Measurements from ENCODE around the gene TDRD1.
"Not testable (repeated sequence)": the region's sequence is repeated elsewhere in the genome, so short reads cannot be mapped to it uniquely, and the experiment has no call there.

TDRD1 gene, protein sequence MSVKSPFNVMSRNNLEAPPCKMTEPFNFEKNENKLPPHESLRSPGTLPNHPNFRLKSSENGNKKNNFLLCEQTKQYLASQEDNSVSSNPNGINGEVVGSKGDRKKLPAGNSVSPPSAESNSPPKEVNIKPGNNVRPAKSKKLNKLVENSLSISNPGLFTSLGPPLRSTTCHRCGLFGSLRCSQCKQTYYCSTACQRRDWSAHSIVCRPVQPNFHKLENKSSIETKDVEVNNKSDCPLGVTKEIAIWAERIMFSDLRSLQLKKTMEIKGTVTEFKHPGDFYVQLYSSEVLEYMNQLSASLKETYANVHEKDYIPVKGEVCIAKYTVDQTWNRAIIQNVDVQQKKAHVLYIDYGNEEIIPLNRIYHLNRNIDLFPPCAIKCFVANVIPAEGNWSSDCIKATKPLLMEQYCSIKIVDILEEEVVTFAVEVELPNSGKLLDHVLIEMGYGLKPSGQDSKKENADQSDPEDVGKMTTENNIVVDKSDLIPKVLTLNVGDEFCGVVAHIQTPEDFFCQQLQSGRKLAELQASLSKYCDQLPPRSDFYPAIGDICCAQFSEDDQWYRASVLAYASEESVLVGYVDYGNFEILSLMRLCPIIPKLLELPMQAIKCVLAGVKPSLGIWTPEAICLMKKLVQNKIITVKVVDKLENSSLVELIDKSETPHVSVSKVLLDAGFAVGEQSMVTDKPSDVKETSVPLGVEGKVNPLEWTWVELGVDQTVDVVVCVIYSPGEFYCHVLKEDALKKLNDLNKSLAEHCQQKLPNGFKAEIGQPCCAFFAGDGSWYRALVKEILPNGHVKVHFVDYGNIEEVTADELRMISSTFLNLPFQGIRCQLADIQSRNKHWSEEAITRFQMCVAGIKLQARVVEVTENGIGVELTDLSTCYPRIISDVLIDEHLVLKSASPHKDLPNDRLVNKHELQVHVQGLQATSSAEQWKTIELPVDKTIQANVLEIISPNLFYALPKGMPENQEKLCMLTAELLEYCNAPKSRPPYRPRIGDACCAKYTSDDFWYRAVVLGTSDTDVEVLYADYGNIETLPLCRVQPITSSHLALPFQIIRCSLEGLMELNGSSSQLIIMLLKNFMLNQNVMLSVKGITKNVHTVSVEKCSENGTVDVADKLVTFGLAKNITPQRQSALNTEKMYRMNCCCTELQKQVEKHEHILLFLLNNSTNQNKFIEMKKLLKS

DNA sequence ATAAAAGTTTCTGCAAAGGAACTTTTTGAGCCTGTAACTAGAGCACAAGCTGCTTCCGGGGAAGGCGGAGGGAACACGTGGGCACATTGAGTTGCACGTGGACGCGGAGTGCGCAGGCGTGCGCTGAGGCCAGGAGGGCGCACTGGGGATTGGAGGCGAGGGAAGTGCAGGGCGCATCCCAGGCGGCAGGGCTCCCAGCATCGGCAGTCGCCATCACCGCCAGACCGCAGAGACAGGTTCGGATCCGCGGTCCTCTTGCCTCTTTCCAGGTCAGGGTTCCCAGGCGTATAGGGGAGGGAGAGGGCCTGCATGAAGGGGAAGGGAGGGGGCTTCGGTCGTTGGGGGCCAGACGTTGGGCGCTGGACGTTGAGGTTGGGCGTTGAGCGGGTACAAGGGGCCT lies at the start of gene TDRD1:
Gene TDRD1 (plus strand): TSS at position 206 of the 400 bp plus-strand sequence. CDS start 8,479 bp downstream, outside the sequence.
- DNase-seq (ENCODE audit: low read depth) = no peak

DNA sequence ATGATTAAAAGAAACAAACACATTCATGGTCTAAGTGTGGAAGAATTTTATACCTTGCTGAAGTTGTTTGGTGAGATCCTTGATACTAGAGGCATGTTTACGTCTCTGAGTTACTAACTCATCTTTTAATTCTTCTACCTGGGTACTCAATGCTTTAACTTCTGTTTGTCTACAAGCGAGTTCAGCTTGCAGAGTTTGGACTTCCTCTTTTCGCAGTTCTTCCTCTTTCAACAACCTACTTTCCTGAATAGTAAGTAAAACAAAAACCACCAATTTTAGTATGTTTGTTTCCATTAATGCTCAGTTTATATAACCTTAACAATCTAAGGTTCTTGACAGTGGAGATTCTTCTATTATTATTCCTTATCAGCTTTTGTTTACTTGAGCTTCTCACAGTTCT lies 48.1 kb upstream of the TDRD1 start:
- DNase-seq (ENCODE audit: low read depth) = no peak

DNA sequence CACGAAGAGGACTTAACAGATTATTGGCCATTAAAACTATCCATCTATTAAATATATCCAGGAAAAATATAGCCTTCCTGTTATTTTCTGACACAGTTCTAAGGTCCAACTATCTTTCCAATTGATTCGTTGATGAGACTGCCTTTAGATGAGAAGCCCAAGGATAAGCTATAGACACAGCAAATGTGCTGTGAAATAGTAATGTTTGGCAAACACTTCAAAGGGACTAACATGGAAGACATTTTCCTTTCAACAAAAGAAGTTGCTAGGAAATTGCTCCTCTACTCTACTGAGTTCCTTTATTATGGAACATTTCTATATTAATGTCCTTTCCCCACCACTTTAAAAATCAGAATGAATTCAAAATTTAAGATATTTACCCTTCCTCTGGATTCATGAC lies 43.7 kb upstream of the TDRD1 start:
- no peak for DNase-seq (ENCODE audit: low read depth)

DNA sequence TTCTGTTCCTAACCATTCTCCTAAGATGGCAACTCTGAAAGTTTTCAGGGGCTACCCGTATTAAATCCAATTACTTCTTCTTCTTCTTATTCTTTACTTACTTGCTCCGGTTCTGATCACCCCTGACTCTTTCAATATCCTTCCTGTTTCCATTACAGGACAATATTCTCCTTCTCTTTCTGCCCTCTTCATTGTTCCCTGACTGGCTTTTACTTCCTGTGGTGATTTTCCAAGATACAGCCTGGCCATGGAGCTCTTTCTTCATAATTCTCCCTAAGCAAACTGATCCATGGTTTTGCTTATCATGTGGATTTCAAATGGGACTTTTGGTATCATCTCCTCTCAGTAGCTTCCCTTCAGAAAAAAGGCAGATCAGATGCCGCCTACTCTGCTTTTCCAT lies 40.6 kb upstream of the TDRD1 start:
- DNase-seq (ENCODE audit: low read depth) = no peak

DNA sequence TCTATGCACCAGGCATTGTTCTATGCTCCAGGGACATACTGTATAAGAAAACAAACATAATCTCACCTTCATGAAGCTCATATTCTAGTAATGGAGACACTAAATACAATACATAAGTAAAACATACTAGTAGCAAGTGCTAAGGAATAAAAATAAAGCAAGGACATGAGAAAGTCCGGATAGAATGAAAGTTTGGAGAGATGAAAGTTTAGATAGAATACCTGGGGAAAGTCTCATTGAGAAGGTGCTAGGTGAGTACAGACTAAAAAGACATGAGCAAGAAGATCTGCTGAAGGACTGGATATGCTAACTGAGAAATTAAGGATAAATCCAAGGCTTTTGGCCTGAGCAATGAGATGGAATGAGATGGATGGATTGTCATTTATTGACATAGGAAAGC lies 39.1 kb upstream of the TDRD1 start:
- no peak for DNase-seq (ENCODE audit: low read depth)

DNA sequence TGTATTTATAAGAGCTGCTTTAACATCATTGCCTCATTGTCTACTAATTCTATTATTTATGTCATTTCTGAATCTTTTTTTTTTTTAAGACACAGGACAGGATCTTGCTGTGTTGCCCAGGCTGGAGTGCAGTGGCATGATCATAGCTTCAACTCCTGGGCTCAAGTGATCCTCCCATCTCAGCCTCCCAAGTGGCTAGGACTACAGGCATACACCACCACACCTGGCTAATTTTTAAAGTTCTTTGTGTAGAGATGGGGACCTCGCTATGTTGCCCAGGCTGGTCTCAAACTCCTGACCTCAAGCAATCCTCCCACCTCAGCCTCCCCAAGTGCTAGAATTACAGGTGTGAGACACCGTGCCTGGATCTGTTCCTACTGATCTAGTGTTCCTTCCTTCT lies 38.3 kb upstream of the TDRD1 start:
- DNase-seq (ENCODE audit: low read depth) = not testable (repeated sequence)

DNA sequence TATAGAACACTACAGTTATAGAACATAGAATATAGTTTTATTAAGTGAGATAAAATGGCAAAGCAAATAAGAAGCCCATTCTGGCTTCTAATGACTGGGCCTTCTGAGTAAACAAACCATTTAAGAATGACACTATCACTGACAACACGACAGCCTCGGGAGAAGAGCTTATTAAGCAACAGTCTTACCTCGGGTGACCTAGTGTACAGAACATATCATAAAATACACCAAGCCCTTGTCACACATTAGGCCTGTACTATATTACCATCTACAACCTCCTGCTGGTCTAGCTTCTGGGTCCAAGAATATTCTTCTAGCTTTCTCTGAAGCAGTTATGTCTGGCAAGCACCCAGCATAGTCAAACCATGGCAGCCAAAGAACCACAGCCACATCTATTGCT lies 37.1 kb upstream of the TDRD1 start:
- DNase-seq (ENCODE audit: low read depth) = no peak

DNA sequence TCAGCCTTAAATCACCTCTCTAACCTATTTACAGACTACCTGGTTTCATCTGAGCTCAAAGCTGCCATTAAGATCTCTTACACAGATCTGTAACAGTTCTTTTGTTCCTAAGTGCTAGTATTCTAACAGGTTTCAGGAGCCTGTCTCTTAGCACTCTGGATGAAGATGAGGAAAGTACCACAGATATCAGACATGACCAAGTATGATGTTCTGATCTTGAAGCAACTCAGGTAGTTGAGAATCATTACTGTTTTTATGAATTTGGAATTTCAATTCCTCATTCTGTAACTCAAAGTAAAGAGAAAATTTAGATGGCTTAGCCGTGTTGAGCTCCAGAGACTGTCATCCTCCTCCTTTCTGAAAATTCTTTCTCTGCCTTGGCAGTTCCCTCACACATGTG lies 36.0 kb upstream of the TDRD1 start:
- DNase-seq (ENCODE audit: low read depth) = no peak

DNA sequence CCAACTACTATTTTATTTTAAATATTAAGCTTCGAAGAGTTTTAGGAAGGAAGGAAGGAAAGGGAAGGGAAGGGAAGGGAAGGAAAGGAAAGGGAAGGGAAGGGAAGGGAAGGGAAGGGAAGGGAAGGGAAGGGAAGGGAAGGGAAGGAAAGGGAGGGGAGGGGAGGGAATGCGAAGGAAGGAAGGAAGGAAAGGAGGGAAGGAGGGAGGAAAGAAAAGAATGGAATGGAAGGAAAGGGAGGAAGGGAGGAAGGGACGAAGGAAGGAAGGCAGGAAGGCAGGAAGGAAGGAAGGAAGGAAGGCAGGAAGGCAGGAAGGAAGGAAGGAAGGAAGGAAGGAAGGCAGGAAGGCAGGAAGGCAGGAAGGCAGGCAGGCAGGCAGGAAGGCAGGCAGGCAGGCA lies 29.7 kb upstream of the TDRD1 start:
- DNase-seq (ENCODE audit: low read depth) = not testable (repeated sequence)

DNA sequence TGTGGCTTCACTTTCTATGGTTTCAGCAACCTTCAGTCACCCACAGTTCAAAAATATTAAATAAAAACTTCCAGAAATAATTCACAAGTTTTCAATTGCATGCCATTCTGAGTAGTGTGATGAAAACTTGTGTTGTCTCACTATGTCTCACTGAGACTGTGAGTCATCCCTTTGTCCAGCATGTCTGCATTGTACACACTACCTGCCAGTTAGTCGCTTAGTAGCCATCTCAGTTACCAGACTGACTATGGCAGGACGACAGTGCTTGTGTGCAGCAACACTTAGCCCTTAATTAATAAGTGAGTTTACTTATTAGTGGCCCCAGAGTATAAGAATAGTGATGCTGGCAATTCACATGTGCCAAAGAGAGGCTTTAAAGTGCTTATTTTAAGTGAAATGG lies 27.7 kb upstream of the TDRD1 start:
- peak; percentile 39 for DNase-seq (ENCODE audit: low read depth)

DNA sequence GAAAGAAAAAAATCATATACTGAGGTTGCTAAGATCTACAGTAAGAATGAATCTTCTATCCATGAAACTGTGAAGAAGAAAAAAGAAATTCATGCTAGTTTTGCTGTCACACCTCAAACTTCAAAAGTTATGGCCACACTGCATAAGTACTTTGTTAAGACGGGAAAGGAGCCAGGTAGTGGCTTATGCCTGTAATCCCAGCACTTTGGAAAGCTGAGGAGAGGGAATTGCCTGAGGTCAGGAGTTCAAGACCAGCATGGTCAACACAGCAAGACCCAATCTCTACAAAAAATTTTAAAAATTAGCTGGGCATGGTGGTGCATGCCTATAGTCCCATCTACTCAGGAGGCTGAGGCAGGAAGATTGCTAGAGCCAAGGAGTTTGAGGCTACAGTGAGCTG lies 27.3 kb upstream of the TDRD1 start:
- no peak for DNase-seq (ENCODE audit: low read depth)

DNA sequence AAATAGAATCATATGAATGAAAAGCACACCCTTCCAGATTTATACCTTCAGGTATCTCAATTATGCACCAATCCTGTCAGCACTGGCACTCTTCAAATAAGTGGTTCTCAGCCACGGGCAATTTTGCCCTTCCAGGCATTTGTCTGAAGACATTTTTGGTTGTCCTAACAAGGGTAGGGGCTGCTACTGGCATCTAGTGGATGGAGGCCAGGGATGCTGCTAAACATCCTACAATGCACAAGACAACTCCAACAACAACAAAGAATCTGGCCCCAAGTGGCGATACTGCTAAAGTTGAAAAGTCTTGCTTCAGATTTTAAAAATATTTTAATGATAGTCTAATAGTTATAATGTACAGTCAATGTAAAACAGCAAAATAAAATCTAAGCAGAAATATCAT lies 21.2 kb upstream of the TDRD1 start:
- no peak for DNase-seq (ENCODE audit: low read depth)

DNA sequence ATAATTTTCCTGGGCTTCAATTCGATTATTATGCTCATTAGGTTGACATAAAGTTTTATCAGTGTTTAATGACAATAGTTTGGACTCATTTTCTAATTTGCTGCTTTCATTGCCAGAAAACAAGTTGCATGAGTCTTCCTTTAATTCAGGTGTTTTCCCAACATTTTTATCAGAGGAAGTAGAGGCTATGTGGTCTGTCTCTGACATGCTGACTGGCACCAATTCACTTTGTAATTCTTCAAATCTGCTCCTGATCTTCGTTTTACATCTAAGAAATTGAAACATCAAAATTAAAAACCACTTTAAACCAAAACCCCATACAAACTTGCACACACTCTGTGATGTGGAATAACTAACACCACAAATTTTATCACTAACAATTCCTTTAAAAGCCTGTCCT lies 16.1 kb upstream of the TDRD1 start:
- DNase-seq (ENCODE audit: low read depth) = no peak

DNA sequence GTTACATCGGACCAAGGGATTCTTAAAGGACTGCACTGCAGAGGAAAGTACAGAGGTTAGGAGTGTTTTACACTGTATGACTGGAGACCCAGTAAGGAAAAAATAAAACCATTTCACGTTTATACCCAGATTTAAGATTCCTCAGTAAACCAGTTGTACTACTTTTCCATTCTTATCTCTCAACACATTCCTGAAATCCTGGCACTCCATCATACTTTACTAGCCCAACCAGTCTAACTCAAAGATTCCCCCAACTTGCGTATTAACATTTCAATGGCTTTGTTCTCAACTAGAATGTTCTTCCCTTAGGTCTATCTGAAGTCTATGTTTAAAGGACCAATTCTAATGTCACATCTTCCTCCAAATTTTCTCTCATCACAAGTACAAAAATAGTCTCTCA lies 13.1 kb upstream of the TDRD1 start:
- DNase-seq (ENCODE audit: low read depth) = no peak

DNA sequence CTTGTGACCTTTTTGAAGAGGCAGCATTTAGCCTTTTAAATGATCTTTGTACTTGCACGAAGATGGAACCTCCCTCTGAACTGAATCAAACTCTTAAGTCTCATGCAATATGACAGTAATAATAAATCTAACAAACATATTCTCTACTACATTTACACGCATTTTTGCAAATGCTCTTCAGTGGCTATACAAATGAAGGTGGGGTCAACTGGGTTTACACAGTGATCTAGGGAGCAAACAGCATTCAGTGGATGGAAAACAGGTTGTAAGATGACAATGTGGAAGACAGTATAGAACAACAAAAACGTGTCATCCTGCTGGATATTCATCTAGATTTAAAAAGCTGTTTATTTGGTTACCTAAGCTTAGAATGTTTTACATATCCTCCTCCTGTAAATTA lies 12.7 kb upstream of the TDRD1 start:
- no peak for DNase-seq (ENCODE audit: low read depth)

DNA sequence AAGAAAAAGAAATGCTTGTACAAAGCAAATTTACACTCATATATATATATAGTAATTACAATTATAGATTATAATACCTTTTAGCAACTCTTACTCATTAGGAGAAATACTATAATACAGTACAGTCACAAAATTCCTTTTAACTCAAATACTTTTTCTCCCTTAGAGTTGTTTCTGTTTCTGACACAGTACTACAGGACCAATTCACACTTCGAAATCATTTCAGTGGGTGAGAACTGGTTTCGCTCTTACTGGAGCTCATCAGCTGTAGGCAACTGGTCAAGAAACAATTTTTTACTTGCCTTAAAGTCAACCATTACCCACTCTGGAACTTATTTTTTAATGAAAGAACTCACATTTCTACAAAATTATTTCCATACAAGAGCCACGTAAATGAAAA lies 11.2 kb upstream of the TDRD1 start:
- no peak for DNase-seq (ENCODE audit: low read depth)

DNA sequence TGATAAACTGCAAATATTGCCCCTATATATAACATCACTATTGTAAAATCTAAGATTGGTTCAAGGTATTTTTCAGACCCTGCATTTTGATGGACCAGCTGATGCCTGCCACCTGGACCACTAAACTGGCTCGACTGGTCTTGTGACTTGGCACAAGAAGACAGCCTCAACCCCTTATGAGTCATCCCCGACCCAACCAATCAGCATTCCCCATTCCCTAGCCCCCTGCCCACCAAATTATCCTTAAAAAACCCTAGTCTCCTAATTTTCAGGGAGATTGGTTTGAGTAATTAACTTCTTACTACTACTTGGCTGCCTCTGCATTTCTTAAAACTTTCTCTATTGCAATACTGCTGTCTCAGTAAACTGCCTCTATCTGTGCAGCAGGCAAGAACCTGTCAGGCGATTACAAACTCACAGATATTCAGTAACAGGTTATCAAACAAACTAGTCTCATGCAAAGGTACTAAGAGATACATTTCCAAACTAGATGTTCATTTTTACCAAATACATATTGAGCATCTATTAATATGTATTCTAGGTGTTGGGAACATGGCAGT lies 10.6 kb upstream of the TDRD1 start:
- DNase-seq (ENCODE audit: low read depth) = no peak

DNA sequence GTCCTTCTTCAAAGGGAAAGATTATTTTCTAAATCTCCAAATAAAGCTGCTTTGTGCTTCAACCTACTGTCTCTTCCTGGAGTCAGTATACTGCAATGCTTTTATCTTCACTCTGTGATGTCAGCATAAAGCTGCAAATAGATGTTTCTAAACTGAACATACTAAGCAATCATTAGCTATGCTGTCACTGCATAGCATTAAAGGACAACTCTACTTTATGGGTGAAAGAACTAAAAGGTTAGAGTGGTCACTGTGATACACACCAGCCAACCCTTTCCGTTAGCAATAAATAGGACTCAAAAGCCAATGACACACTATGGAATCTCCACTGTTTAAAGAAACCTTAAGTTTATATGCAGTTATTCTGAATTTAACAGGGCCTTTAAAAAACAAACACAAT lies 6.9 kb upstream of the TDRD1 start:
- DNase-seq (ENCODE audit: low read depth) = no peak

DNA sequence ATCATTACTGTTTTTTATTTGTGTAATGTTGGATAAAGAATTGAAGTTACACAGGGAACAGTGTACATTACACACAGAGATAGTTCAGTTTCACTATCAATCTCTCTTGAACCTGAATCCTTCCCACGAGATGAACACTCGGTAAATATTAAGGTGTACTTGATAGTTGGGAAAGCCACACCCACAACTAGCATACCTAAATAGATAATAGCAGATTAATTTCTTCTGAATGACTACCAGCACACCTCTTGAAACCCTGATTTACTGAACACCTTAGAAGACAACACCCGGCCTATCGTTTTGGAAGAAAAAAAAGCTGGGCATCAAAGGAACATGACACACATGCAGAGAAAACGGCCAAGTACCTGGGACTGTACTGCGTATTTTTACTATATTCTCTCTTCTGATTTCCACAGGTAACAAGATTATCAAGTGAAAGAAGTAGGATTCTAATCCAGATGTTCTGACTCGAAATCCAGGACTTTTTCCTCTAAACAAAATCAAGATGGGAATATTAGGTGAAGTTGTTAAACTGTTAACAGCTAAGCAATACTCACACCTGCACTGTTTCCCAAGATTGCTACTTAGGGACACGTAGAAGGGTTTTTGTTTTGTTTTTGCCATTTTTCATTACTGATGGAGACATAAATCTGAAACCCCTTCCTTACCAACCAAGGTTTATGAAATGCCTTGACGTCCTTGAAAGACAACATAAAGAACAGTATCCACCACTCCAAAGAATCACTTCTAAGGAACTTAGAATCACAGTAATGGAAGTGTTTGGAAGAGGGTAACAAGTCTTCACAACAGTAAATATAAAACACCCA lies 6.2 kb upstream of the TDRD1 start:
- DNase-seq (ENCODE audit: low read depth) = no peak

DNA sequence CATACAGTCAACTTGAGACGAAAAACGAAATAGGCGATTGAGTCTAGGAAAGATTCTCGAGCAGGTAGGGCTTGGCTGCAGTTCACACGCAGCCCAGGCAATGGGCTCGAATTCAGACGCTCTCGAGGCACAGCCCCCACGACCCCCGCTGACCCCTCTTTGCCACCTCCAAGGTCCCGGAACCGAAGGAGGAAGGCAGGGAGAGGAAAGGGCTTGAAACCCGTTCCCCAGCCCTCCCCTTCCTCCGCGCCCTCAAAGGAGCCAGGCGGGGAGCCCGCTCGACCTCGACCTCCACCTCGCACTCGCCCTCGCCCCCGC lies 5.6 kb upstream of the TDRD1 start:
- no peak for DNase-seq (ENCODE audit: low read depth)

DNA sequence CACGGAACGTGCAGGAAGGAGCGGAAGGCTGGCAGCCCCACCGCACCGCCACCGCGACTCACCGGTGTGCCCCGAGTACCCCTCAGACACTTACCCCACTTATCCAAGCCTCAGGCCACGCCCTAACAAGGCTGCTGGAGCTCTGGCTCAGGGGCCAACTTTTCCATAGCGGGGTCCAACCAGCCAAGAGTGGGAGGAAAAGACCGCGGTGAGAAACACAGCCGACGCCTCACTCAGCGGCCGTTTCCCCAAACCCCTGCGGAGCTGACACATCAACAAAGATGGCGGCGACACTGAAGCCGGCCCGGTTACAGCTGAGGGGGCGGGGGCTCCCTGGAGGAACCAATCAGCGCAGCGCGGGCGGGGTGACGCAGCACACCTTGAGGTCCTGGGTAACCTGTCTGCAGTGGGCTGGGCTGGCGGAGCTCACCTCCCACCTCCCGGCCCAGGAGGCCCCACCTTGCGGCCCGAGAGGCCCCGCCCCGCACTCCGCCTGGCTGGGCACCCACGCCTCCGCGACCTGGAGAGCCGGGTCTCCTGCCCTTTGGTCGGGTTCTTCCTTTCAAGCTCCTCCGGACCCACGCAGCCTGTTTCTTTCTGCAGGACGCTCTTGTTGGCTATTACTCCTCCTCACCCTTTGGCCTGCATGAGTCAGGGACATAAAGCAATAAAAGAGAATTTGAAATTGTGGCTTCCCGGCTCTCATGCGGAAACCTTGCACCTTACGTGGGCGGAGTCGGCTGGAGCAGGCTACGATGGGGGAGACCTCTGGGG lies 5.0 kb upstream of the TDRD1 start, which contains the start of gene CCDC186:
Gene CCDC186 (minus strand): TSS at position 283 of the 774 bp plus-strand sequence. CDS start 10,935 bp downstream, outside the sequence.
- DNase-seq (ENCODE audit: low read depth) = peak; percentile 63

Data from fibroblast of the conjunctiva (primary cell).